ENCODE results near the gene PARD6A. TPM values are rescaled to one million over a fixed set of nuclear protein-coding genes. Genes with fewer than 3 reads are reported as not detected.

PARD6A gene
- total RNA-seq, 3 donors from 2014 or later (not counting 1 experiment from before 2014, with no cell fraction given): 3.1 to 4.4 (median 3.3) TPM

DNA sequence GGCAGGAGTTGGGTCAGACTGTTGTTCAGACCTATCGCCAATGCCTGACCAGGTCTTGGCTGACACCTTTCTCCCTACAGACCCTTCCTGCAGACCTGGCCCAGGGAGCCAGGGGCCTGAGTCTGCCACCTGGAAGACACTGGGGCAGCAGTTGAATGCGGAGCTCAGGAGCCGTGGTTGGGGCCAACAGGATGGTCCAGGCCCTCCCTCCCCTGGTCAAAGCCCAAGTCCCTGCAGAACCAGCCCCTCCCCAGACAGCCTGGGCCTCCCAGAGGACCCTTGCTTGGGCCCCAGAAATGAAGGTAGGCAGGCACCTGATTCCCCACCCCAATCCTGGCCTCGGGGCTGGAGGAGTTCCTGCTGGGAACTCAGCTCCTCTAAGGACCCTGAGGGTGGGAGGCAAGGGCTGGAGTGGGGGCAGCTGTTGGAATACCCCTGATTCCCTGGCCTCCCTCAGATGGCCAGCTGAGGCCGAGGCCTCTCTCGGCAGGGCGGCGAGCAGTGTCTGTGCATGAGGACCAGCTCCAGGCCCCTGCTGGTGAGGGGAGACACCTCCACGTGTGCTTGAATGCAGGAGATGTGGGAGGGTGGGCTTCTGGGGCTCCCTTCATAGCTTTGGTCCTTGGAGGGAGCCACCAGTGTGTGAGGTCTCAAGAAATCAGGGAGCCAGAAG, 4.3 kb upstream of the PARD6A start:
- WGBS (ENCODE audit: insufficient coverage): 95% methylated on average over 9 of the region's 9 CpGs
- Histone ChIP-seq H3K27ac (ENCODE audit: low read length) (no peak overlapping the region), H3K9me3 (ENCODE audit: control insufficient read depth, insufficient read depth, low read length) (no peaks in the 10 kb centered on the region), H3K27me3 (ENCODE audit: control insufficient read depth, insufficient read depth, low read length) (no peaks in the 10 kb centered on the region), H3K36me3 (ENCODE audit: control insufficient read depth, insufficient read depth, low read length) (peaks cover 34% of the 10 kb centered on the region), H3K4me3 (ENCODE audit: low read length) (no peak overlapping the region), H3K4me1 (ENCODE audit: control insufficient read depth, insufficient read depth, low read length) (peaks cover 21% of the 10 kb centered on the region)
- ATAC-seq: no peak
- Mint-ChIP-seq H3K27me3 (ENCODE audit: low read depth in 2 of 2) (no peaks in the 10 kb centered on the region), H3K4me1 (peaks cover 0 to 33% of the 10 kb centered on the region in 2 donors), H3K9me3 (no peaks in the 10 kb centered on the region), H3K27ac (peak overlapping the region in 1 of 2 donors; percentile 22), H3K36me3 (no peaks in the 10 kb centered on the region), H3K4me3 (no peak overlapping the region)
- TF ChIP-seq, protein P1, sequence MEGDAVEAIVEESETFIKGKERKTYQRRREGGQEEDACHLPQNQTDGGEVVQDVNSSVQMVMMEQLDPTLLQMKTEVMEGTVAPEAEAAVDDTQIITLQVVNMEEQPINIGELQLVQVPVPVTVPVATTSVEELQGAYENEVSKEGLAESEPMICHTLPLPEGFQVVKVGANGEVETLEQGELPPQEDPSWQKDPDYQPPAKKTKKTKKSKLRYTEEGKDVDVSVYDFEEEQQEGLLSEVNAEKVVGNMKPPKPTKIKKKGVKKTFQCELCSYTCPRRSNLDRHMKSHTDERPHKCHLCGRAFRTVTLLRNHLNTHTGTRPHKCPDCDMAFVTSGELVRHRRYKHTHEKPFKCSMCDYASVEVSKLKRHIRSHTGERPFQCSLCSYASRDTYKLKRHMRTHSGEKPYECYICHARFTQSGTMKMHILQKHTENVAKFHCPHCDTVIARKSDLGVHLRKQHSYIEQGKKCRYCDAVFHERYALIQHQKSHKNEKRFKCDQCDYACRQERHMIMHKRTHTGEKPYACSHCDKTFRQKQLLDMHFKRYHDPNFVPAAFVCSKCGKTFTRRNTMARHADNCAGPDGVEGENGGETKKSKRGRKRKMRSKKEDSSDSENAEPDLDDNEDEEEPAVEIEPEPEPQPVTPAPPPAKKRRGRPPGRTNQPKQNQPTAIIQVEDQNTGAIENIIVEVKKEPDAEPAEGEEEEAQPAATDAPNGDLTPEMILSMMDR (IDR thresholded peaks at IDR 0.05): no peak
- DNase-seq: no peak
- intact Hi-C loops (cut with micrococcal nuclease): no loop called here

DNA sequence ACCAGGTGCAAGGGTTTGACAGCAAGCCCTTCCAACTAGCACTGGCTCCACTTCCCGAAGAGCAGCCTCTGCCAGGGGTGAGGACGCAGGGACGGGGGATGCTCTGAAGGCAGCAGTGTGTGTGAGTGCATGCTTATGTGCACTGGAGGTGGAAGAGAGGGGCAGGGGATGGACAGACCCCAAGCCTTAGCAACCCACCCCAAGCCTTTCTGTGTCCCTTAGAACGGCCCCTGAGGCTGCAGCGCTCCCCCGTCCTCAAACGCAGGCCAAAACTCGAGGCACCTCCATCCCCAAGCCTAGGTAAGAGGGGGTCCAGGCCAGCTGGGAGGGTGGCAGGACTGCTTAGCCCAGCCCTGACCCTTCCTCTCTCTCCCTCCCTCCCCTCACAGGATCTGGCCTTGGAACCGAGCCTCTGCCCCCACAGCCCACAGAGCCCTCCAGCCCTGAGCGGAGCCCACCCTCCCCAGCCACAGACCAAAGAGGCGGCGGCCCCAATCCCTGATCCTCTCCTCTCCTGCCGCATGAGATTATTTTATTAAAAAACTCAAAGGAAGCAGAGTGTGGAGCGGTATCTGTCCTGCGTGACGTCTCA, 3.6 kb upstream of the PARD6A start:
- ATAC-seq (no peak), DNase-seq (no peak)
- no peak overlapping the region for H3K4me3 Mint-ChIP-seq
- Histone ChIP-seq H3K36me3 (ENCODE audit: control insufficient read depth, insufficient read depth, low read length) (peaks cover 27% of the 10 kb centered on the region), H3K27me3 (ENCODE audit: control insufficient read depth, insufficient read depth, low read length) (no peaks in the 10 kb centered on the region), H3K4me1 (ENCODE audit: control insufficient read depth, insufficient read depth, low read length) (peaks cover 26% of the 10 kb centered on the region), H3K27ac (ENCODE audit: low read length) (no peak overlapping the region), H3K4me3 (ENCODE audit: low read length) (no peak overlapping the region), H3K9me3 (ENCODE audit: control insufficient read depth, insufficient read depth, low read length) (no peaks in the 10 kb centered on the region)
- H3K27me3 Mint-ChIP-seq (ENCODE audit: low read depth in 2 of 2): no peaks in the 10 kb centered on the region
- peaks cover 0 to 34% of the 10 kb centered on the region in 2 donors for H3K4me1 Mint-ChIP-seq
- WGBS (ENCODE audit: insufficient coverage): 98% methylated on average over 14 of the region's 16 CpGs
- TF ChIP-seq, protein P1 (IDR thresholded peaks at IDR 0.05): no peak
- no peaks in the 10 kb centered on the region for H3K9me3 Mint-ChIP-seq
- intact Hi-C loops (cut with micrococcal nuclease): no loop called here
- no peaks in the 10 kb centered on the region for H3K36me3 Mint-ChIP-seq
- H3K27ac Mint-ChIP-seq: peak overlapping the region in 1 of 2 donors; percentile 22

DNA sequence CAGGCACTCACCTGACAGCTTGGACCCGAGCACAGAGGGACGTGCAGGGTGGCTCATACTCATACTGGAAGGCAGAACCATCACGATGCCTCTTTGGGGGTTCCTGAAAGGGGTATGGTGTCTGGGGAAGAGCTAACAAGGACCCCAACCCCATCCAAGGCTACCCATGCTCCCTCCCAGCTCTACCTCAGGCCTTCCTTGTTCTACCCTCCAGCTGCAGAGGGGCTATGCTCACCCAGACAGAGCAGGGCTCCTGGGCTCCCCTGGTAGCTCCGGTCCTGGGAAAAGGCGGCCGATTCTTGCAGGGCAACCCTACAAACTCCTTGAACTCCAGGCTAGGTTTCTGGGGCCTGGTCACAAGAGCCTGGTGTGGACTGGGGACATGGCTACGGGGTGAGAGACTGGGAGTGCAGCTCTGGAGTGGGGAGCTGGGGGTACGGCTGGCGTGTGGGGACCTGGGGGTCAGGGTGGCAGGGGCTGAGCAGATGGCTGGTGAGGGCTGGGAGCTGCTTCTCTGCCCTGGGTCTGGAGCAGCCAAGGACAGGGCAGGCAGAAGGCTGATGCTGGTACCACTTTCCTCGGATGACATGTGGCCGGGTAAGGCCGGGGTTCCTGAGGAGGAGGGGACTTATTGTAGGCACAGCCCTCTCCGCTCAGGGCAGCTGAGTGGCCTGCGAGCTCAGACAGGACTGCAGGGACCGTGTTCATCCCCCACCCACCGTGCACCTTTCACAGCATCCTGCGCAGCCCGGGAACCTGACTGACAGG, 2.8 kb upstream of the PARD6A start:
- no peak overlapping the region for H3K4me3 ChIP-seq (ENCODE audit: low read length)
- Mint-ChIP-seq H3K9me3 (no peaks in the 10 kb centered on the region), H3K4me1 (peaks cover 0 to 34% of the 10 kb centered on the region in 2 donors), H3K4me3 (peak overlapping the region; percentile 17), H3K36me3 (no peaks in the 10 kb centered on the region), H3K27me3 (ENCODE audit: low read depth in 2 of 2) (no peaks in the 10 kb centered on the region), H3K27ac (no peak overlapping the region)
- intact Hi-C loops (cut with micrococcal nuclease): no loop called here
- peaks cover 23% of the 10 kb centered on the region for H3K36me3 ChIP-seq (ENCODE audit: control insufficient read depth, insufficient read depth, low read length)
- ATAC-seq: no peak
- H3K27me3 ChIP-seq (ENCODE audit: control insufficient read depth, insufficient read depth, low read length): no peaks in the 10 kb centered on the region
- 94% methylated on average over 18 of the region's 18 CpGs for WGBS (ENCODE audit: insufficient coverage)
- TF ChIP-seq, protein P1 (IDR thresholded peaks at IDR 0.05): no peak
- H3K9me3 ChIP-seq (ENCODE audit: control insufficient read depth, insufficient read depth, low read length): no peaks in the 10 kb centered on the region
- DNase-seq: no peak
- peaks cover 26% of the 10 kb centered on the region for H3K4me1 ChIP-seq (ENCODE audit: control insufficient read depth, insufficient read depth, low read length)
- no peak overlapping the region for H3K27ac ChIP-seq (ENCODE audit: low read length)

All from natural killer cell (primary cell).